ENCODE results near the gene SMCO2. TPM values are rescaled to one million over a fixed set of nuclear protein-coding genes. Genes with fewer than 3 reads are reported as not detected.

The SMCO2 gene
- total and polyA plus RNA-seq, 10 donors = 0.06 to 0.92 (median 0.16) TPM; not detected in 7

GRCh38 chr12:27437839-27438238 is 8.7 kb upstream of the SMCO2 start:
- Histone ChIP-seq H3K4me1 (peaks cover 0 to 21% (median 5%) of the 10 kb centered on the region in 6 donors), H3K27me3 (replicated peaks in 1 of 7) (no peaks in the 10 kb centered on the region), H3K36me3 (no peaks in the 10 kb centered on the region), H3K9me3 (no peaks in the 10 kb centered on the region), H3K4me3 (no peak overlapping the region), H3K27ac (no peak overlapping the region)
- intact Hi-C loops (cut with DNase I; ENCODE audit: low total_unique reads) = loop anchor here (5.0 kb wide), 1 partner anchor 214 kb away; no protein-coding TSS in a partner anchor
- TF ChIP-seq, protein P1, sequence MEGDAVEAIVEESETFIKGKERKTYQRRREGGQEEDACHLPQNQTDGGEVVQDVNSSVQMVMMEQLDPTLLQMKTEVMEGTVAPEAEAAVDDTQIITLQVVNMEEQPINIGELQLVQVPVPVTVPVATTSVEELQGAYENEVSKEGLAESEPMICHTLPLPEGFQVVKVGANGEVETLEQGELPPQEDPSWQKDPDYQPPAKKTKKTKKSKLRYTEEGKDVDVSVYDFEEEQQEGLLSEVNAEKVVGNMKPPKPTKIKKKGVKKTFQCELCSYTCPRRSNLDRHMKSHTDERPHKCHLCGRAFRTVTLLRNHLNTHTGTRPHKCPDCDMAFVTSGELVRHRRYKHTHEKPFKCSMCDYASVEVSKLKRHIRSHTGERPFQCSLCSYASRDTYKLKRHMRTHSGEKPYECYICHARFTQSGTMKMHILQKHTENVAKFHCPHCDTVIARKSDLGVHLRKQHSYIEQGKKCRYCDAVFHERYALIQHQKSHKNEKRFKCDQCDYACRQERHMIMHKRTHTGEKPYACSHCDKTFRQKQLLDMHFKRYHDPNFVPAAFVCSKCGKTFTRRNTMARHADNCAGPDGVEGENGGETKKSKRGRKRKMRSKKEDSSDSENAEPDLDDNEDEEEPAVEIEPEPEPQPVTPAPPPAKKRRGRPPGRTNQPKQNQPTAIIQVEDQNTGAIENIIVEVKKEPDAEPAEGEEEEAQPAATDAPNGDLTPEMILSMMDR (IDR thresholded peaks at IDR 0.05 in 8 of 11, conservative IDR thresholded peaks at IDR 0.05 in 3 of 11) = no peak
- TF ChIP-seq POLR2A (IDR thresholded peaks at IDR 0.05) (no peak), POLR2AphosphoS5 (IDR thresholded peaks at IDR 0.05) (no peak)
- DNase-seq = no peak
- WGBS, 5 donors = 53 to 68% (median 63%) methylated on average over 2 of the region's 2 CpGs

DNA sequence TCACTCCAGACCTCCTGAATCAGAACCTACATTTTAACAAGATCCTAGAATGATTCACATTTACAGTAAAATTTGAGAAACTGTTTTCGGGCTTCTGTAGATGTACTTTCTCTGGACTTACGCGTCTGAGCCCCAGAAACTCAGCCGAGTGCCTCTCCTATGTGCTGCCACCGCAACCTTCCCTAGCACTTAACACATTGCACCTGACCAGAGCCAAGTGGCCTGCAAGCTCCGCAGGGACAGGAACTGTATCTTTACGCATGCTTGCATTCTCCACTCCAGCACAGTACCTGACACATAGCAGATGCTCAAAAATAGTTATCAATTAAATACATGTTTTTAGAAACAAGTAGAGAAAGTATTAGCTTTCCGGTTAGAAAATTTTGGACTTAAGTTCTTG is 1.2 kb downstream of the SMCO2 start:
- Histone ChIP-seq H3K27ac (no peak overlapping the region), H3K36me3 (no peaks in the 10 kb centered on the region), H3K4me3 (no peak overlapping the region), H3K9me3 (peaks cover 0 to 14% (median 9%) of the 10 kb centered on the region in 8 donors), H3K27me3 (replicated peaks in 1 of 7) (peaks cover 0 to 3% (median 0%) of the 10 kb centered on the region in 7 donors), H3K4me1 (no peaks in the 10 kb centered on the region)
- no peak for DNase-seq
- 84 to 90% (median 86%) methylated on average over 8 of the region's 8 CpGs for WGBS, 5 donors
- intact Hi-C loops (cut with DNase I; ENCODE audit: low total_unique reads) = no loop called here
- TF ChIP-seq, protein P1 (IDR thresholded peaks at IDR 0.05 in 8 of 11, conservative IDR thresholded peaks at IDR 0.05 in 3 of 11) = no peak
- TF ChIP-seq POLR2A (IDR thresholded peaks at IDR 0.05) = no peak
- TF ChIP-seq POLR2AphosphoS5 (IDR thresholded peaks at IDR 0.05) = no peak

- H3K4me1 ChIP-seq = no peaks in the 10 kb centered on the region
- H3K27me3 ChIP-seq (replicated peaks in 1 of 7) = peaks cover 0 to 3% (median 0%) of the 10 kb centered on the region in 7 donors
- WGBS, 5 donors = 82 to 91% (median 86%) methylated on average over 6 of the region's 6 CpGs
- intact Hi-C loops (cut with DNase I; ENCODE audit: low total_unique reads) = no loop called here
- DNase-seq = no peak
- no peak overlapping the region for H3K27ac ChIP-seq
- TF ChIP-seq POLR2AphosphoS5 (IDR thresholded peaks at IDR 0.05) (no peak), POLR2A (IDR thresholded peaks at IDR 0.05) (no peak)
- TF ChIP-seq, protein P1 (IDR thresholded peaks at IDR 0.05 in 8 of 11, conservative IDR thresholded peaks at IDR 0.05 in 3 of 11) = no peak
- H3K9me3 ChIP-seq = peaks cover 0 to 14% (median 9%) of the 10 kb centered on the region in 8 donors
- no peak overlapping the region for H3K4me3 ChIP-seq
- no peaks in the 10 kb centered on the region for H3K36me3 ChIP-seq
These were observed 2.5 kb downstream of the SMCO2 start for GRCh38 chr12:27449026-27449425.

GRCh38 chr12:27449893-27450534 is 3.5 kb downstream of the SMCO2 start:
- 92 to 95% (median 93%) methylated on average over 5 of the region's 5 CpGs for WGBS, 5 donors
- peaks cover 0 to 3% (median 0%) of the 10 kb centered on the region in 7 donors for H3K27me3 ChIP-seq (replicated peaks in 1 of 7)
- intact Hi-C loops (cut with DNase I; ENCODE audit: low total_unique reads) = no loop called here
- TF ChIP-seq POLR2AphosphoS5 (IDR thresholded peaks at IDR 0.05) (no peak), POLR2A (IDR thresholded peaks at IDR 0.05) (no peak)
- TF ChIP-seq, protein P1 (IDR thresholded peaks at IDR 0.05 in 8 of 11, conservative IDR thresholded peaks at IDR 0.05 in 3 of 11) = no peak
- no peaks in the 10 kb centered on the region for H3K4me1 ChIP-seq
- H3K4me3 ChIP-seq = no peak overlapping the region
- H3K9me3 ChIP-seq = peaks cover 0 to 14% (median 9%) of the 10 kb centered on the region in 8 donors
- no peak overlapping the region for H3K27ac ChIP-seq
- no peaks in the 10 kb centered on the region for H3K36me3 ChIP-seq
- DNase-seq = no peak
